Measurements from ENCODE around the gene FAM83F.

The FAM83F gene

DNA sequence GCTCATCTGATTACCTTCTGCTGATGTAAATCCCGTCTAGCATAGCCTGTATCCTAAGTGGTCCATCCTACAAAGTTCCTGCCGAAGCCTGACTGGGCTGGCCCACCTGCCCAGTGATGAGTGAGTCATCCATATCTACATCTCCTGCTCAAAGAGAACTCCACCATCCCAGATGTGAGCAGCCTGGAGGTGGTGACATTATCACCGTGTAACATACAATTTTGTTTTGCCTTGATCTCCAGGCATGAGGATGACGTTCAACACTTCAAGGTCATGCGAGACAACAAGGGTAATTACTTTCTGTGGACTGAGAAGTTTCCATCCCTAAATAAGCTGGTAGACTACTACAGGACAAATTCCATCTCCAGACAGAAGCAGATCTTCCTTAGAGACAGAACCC, 29.0 kb upstream of the FAM83F start:
- H3K4me3 ChIP-seq (ENCODE audit: low read depth, low read length), result no peak overlapping the region

DNA sequence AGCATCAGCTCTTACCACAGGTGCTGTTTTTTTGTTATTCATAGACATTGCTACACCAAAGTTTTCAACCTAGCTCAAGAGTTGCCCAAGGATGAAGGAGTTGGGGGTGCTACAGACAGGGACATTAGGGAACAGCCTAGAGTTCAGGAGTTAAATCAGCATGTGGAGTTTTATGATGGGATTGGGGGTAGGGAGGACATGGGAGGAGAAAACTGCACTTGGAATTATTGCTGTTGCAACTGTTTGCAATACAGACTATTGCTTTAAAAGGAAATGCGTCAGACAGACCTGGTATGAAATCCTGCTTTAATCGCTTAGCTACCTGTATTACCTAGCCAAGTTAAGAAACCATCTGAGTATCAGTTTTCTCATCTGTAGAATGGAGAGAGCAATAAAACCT, 28.3 kb upstream of the FAM83F start:
- H3K4me3 ChIP-seq (ENCODE audit: low read depth, low read length), result no peak overlapping the region

DNA sequence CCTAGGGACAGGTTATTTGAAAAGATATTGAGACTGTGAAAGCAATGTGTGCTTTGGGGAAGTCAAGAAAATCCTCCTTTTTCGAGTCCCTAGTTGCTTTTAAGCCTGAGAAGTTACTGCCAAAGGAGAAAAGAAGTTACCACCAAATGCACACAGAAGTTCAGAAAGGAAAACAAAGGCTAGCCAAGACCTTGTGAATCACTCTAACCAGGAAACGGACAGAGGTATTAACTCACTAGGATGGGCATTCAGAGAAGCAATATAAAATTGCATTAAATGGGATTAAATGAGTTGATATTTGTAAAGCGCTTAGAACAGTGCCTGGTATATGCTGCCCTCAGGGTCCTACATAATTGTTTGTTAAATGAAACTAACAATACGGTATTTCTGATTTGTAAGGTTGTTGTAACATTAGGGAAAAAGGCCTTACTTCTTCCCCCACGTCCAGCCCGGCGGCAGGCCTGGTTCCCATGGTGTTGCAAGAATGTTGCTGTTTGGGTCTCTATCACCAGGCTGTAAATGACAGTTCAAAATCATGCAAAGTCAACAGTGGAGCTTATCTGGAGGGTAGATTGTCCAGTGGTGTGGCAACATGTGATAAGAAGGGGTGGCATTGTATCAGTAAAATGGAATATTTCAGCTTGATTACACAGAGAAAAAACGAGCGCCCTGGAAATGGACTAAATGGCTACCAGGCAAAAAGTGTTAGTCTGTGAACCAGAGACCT, 27.5 kb upstream of the FAM83F start:
- no peak overlapping the region for H3K4me3 ChIP-seq (ENCODE audit: low read depth, low read length)

DNA sequence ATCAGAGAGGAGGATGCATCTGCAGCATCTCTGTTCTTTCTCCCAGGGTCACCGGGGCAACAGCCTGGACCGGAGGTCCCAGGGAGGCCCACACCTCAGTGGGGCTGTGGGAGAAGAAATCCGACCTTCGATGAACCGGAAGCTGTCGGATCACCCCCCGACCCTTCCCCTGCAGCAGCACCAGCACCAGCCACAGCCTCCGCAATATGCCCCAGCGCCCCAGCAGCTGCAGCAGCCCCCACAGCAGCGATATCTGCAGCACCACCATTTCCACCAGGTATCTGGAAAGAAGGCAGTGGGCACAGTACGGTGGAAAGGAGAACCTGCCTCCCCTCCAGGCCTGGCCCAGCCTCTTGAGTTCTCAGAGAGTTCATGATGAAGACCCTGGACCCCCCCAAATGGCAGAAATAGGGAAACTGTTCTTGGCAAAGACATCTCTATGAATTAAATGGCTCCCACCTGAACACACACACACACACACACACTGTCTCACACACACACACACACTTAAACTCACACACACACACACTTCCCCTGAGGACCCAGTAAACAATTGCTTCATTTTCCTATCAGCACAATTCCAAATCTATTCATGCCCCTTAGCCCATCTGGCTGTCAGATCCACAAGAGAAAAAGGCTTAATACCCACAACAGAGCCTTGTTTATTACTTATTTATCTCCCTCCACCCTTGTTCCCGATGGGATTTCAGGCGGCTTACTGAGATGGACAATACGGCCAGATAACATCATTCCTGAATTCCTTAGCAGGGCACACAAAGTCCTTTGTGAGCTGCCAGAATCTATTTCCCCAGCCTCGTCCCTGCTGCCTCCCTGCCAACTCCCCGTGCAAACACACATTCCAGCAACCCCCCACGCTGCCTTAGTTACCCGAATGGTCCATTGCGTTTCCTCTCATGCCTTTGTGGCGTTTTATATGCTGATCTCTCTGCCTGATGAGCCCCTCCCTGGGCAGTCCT, 26.5 kb upstream of the FAM83F start:
- H3K4me3 ChIP-seq (ENCODE audit: low read depth, low read length), result no peak overlapping the region

DNA sequence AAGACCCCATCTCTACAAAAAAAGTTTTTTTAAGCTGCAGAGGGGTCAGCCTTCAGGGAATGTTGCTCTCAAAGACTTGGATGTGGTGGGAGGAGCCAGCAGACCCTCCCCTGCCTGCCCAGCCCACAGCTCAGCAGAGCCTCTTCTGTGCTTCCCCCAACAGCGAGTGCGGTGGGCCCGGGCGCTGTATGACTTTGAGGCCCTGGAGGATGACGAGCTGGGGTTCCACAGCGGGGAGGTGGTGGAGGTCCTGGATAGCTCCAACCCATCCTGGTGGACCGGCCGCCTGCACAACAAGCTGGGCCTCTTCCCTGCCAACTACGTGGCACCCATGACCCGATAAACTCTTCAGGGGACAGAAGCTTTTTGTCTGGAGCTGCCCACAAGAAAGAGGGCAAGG, 24.0 kb upstream of the FAM83F start:
- no peak overlapping the region for H3K4me3 ChIP-seq (ENCODE audit: low read depth, low read length)

DNA sequence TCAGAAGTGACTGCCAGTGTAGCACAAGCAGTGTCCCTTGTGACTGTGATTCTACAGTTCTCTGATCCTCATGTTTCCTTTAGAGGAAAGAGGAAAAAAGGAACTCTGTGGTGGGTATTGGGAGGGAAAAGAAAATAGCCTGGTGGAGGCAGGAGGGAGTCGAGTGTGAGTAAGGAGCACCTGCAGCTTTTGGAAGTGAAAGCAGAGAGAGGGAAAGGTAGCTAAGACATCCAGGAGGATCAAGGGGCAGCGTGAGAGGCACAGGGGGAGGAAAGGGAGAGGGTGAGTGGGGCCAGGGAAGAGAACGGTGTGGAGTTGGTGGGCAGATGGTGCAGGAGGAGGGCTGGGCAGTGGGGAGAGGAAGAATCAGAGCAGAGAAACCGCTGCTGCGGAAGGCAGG, 22.1 kb upstream of the FAM83F start:
- no peak overlapping the region for H3K4me3 ChIP-seq (ENCODE audit: low read depth, low read length)

DNA sequence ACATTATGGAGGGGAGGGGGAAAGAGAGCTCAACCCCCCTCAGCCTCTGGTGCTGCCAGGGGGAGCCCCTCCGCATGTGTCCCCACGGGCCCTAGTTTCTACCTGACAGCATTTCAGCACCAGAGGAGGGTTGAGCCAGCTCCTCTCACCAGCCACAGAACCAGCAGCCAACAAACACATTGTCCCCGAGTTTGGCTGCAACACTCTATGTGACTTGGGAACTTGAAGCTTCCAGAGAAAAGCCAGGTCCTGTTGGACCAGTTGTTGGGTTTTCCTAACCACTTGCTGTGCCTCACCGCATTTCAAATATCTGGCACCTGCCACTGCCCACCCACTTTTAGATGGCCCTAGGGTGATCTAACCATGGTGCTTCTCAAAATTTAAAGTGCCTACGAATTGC, 21.1 kb upstream of the FAM83F start:
- no peak overlapping the region for H3K4me3 ChIP-seq (ENCODE audit: low read depth, low read length)

DNA sequence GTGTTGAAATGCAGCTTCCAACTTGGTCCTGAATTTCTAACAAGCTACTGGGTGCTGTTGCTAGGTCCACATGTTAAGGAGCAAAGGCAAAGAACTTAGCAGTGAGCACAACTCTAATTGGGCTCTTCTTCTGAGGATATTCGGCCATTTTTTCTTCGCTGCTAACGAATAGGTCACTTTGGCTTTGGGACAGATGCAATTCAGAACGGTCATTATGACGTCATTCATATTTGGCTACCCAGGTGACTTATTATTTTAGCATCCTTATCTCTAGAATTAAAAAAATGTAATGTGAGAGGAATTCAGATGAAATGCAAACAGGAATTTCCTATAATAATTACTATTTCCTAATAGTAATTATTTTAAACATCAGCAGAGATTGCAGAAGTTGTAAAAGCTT, 20.7 kb upstream of the FAM83F start:
- no peak overlapping the region for H3K4me3 ChIP-seq (ENCODE audit: low read depth, low read length)

DNA sequence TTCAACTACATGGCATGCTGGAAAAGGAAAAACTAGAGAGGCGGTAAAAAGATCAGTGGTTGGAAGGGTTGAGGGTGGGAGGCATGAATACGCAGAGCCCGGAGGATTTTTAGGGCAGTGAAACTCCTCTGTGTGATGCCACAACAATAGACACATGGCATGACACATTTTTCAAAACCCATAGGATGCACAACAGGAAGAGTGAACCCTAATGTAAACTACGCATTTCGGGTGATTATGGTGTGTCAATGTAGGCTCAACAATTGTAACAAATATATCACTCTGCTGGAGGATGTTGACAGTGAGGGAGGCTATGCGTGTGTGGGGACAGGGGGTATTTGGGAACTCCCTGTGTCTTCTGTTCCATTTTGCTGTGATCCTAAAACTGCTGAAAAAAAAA, 15.7 kb upstream of the FAM83F start:
- H3K4me3 ChIP-seq (ENCODE audit: low read depth, low read length), result no peak overlapping the region

DNA sequence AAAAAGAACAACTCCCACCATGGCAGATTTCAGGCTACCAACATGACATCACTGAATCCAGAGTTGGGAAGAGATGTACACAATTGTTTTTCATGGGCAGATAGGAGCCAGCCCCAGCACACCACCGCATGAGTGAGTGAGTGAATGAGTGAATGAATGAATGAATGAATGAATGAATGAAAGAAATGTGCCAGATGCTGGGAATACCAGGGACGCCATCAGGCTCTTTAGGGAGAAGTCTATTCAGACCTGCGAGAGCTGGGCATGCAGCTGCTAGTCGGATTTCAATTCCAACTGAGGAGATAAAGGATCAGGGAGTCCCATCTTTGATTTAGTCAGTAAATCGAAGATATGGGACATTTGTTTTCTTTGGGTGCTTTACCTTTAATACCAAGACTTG, 15.3 kb upstream of the FAM83F start:
- no peak overlapping the region for H3K4me3 ChIP-seq (ENCODE audit: low read depth, low read length)

DNA sequence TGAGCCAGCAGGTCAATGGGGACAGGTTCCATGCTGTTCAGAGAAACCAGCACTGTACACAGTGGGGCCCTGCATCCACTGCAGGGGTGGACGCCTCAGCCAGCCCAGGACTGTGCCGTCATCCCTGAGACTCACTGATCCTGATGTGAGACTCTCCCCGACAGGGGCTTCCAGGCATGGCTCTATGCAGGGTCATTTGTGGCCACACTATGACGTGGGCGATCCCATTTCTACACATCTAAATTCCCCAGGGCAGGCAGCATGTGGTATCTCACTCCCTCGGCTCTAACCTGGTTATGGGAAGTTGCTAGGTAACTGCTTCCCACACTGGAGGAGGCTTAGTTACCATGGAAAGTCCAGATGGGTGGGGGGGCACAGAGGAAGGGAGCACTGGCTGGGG, 14.2 kb upstream of the FAM83F start:
- H3K4me3 ChIP-seq (ENCODE audit: low read depth, low read length), result no peak overlapping the region

DNA sequence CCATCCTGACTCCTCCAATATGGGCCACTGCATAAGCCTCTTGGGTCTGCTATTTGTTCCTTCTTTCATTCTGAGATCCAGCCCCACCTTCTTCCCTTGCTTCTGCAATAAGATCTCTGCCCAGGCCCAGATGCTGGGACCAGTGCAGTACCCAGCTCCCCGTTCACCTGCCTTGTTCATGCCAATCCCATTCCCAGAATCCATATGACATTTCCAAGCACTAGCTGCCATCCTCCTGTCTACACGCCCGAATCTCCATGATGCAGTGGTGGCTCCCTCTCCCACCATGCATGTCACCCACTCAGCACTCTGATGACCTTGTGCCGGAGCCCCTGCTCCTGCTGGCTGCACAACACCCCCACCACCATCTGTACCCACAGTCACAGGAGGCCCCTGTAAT, 11.4 kb upstream of the FAM83F start:
- H3K4me3 ChIP-seq (ENCODE audit: low read depth, low read length), result no peak overlapping the region

DNA sequence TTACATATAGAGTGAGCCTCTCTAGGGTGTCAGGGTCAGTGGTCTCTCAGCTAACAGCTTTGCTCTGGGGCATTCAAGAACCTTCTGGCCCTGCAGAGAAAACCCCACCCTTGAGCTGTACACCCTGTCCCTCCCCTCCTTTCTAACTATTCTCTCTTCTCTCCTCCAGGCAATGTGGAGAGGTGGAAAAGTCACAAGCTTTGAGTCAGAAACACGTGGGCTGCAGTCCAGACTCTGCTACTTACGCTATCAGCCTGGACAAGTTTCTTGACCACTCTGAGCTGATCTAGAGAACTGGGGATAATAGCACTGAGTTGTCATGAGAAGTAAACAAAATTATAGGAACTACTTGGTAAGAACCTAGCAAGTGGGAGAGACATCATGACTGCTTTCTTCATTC, 10.7 kb upstream of the FAM83F start:
- H3K4me3 ChIP-seq (ENCODE audit: low read depth, low read length), result no peak overlapping the region

DNA sequence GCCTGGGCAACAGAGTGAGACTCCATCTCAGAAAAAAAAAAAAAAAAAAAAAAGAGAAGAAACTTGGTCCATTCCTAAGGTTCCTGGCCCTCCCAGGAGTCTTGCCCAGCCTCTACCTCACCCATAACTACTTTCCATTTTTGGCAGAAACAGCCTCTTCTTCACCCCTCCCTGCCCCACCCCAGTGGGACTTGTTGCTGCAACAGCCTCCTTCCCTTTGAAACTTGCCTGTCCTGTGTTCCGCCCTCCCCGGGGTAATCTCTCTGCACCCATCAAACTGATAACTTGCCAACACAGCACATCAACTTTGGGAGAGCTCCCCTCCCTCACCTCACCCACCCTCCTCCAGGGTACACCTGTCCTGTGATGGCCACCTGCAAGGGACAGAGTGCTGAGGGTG, 10.0 kb upstream of the FAM83F start:
- no peak overlapping the region for H3K4me3 ChIP-seq (ENCODE audit: low read depth, low read length)

DNA sequence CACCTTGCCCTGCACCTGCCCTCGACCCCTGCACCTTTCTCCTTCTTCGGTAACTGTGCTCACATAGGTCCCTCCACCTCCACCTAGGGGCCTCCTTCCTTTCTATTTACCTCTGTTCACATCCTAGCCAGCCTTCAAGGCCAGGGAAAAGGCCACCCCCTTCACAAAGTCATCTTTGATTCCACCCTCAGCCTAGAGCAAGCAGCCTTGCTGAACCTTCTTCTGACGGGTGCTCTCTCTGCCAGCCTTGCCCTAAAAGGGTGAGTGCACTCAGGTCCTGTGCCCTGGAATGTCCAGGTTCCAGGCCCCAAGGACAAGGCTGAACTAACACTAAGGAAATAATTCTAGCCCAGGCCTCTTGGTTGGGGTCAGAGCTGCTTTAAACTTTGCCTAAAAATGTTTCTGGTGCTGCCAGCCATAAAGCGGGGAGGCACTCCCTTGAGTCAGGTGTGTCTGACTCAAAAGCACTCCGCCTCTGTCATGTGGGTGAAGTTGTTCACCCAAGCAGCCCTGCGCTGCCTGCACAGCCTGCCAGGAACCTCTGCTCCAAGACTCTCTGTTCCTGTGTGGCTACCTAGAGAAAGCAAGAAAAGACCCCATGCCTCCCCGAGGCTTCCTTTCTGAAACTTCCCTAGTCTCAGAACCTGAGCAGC, 9.2 kb upstream of the FAM83F start:
- no peak overlapping the region for H3K4me3 ChIP-seq (ENCODE audit: low read depth, low read length)

DNA sequence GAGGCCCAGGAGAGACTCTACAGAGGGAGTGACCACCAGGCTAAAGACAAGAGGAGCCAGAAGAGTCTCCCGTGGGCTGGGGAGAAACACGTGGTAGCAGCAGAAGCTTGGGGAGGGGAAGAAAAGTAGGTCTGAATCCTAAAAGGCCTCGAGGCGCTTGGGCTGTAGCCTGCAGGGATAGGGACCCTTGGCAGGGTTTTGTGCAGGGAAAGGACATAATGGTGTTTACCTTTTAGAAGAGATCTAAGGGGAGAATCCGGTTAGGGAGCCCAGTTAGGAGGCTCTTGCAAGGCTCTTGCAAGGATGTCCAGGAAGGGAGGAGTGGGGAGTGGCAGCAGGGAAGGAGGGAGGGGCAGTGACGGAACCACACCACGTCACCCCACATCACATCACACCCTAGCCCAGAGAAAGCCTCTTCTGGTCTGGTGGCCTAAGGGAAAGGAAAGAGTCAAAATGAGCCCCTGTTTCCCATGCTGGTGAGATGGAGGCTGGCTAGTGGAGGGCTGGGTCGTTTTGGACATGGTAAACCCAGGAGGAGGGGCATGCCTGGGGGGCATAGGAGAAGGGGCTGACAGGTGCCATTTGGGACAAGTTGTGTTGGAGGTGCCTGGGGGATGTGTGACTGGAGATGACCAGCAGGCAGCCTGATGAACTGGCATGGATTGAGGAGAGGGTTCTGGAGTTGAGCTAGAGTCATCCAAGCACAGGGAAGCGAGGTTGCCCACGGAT, 6.2 kb upstream of the FAM83F start:
- H3K4me3 ChIP-seq (ENCODE audit: low read depth, low read length), result no peak overlapping the region

DNA sequence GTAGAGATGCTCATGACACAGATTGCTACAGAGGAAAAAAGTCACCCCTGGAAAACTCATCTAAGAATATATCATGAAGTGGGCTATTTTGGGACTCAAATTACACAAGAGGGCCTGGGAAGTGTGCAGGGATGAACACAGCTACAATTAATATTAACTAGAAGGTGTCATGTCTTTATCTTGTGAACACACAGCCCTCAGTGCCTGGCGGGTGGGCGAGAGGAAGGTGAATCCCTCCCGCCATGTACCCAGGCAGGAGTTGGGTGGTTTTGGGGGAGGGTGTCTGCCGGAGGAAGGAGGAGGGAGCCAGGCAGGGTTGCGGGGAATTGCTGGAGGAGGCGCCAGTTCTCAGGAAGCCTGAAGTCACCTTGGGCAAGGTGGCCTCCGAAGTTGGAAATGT, 5.1 kb upstream of the FAM83F start:
- H3K4me3 ChIP-seq (ENCODE audit: low read depth, low read length), result no peak overlapping the region

DNA sequence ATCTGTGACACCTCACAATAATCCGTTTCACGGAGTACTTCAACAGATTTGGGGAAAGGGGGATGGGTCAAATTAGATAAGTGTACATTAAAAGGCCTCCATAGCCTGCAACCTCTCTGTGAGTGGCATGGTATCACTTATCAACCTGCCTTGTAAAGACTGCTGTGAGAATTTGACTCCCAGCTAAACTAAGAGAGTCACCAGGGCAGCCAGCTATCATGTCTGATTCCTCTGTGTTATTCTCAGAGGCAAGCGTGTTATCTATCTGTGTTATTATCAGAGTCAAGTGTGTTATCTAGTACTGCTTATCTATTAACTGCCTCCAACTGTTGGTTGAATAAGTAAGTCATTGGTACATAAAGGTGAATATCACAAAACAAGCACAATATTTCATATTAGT, 4.1 kb upstream of the FAM83F start:
- no peak overlapping the region for H3K4me3 ChIP-seq (ENCODE audit: low read depth, low read length)

DNA sequence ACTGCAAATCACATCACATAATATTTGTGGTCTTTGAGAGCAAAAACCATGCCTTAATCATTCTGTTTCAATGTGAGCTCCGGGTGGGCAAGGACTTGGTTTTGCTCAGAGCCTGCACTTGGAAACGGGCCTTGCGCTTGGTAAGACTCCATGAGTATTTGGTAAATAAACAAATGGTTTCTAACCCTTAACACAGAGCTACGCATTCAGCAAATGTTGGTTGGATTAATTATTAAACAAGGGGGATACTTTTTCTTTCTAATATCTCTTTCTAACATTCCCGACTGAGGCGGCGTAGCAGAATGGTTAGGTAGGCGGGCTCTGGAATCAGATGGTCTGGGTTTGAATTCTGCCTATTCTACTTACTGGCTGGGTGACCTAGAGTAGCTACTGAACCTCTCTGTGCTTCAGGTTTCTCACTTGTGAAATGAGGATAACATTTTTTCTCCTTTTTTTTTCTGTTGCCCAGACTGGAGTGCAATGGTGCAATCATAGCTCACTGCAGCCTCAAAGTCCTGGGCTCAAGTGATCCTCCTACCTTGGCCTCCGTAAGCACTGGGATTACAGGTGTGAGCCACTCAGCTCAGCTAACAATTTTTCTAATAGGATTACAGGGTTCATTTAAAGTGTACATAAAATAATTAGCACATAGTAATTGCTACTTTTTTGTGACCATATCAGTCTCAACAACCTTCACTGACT, 3.4 kb upstream of the FAM83F start:
- H3K4me3 ChIP-seq (ENCODE audit: low read depth, low read length), result no peak overlapping the region

DNA sequence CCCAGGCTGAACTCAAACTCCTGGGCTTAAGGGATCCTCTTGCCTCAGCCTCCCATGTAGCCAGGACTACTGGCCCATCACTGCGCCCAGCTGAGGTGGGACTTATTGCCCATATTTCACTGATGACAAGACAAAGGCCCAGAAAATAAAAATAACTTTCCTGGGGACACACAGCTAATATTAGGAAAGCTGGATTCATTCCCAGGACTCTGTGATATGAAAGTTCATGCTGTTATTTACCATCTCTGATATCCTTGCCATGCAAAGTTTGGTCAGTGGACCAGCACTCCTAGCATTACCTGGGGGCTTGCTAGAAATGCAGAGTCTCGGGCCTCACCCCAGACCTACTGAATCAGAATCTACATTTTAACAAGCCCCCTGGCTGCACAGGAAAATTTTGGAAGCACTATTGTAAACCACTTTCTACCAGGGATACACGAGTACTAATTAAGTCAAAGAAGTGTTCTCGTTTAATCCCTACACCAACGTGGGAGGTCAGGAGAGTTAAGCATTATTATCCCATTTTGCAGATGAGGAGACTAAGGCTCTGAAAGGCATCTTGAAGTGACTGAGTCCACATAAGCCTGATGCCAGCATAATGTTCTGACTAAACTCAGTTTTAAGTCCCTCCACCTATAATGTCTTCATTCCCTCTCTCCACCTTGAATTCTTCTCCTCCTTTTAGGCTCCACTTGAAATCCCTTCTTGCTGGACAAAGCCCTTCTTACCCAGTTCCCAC, 2.5 kb upstream of the FAM83F start:
- H3K4me3 ChIP-seq (ENCODE audit: low read depth, low read length), result no peak overlapping the region
